ENCODE measurements around the gene CEP295NL.

Gene CEP295NL

DNA sequence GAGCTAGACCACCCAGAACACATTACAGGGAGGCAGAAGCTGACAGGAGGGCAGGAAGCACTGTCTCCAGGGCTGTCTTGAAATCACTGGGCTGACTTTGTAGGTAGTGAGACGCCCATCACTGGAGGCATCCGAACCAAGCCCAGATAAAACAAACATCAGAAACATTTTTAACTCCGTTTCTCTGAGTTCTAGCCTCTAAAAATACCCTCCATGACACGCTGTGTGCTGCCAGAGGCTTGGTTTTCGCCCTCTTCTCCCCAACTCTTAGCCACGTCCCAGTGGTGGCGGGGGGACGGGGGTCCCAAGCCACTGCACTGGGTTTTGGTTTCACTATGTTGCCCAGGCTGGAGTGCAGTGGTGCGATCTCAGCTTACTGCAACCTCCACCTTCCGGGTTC lies 1.2 kb downstream of the CEP295NL start:
- H3K4me3 Mint-ChIP-seq = no peak overlapping the region
- H3K4me1 Mint-ChIP-seq (ENCODE audit: low read depth) = peaks cover 17% of the 10 kb centered on the region
- H3K27ac Mint-ChIP-seq = no peak overlapping the region
- DNase-seq = no peak
- H3K9me3 Mint-ChIP-seq = no peaks in the 10 kb centered on the region
- H3K36me3 Mint-ChIP-seq (ENCODE audit: low read depth) = no peaks in the 10 kb centered on the region
- no peaks in the 10 kb centered on the region for H3K27me3 Mint-ChIP-seq

DNA sequence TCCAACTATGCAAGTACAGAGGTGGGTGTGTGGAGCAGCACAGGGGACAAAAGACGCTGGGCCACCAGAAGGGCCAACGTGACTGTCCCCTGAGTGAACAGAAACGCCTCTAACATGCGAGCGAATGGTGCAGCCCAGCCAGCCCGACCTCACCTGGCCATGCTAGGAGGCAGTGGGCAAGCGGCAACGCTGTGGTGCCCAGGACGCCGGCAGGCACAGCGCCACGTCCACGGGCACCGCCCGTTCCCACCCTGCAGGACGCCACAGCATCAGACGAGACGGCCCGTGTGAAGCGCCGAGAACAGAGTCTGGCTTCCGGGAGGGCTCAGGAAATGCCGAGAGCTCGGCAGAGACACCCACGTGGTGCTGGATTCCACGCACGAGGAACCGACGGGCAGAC lies 2.2 kb downstream of the CEP295NL start:
- peaks cover 17% of the 10 kb centered on the region for H3K4me1 Mint-ChIP-seq (ENCODE audit: low read depth)
- no peaks in the 10 kb centered on the region for H3K27me3 Mint-ChIP-seq
- H3K9me3 Mint-ChIP-seq = no peaks in the 10 kb centered on the region
- no peaks in the 10 kb centered on the region for H3K36me3 Mint-ChIP-seq (ENCODE audit: low read depth)
- no peak overlapping the region for H3K4me3 Mint-ChIP-seq
- no peak overlapping the region for H3K27ac Mint-ChIP-seq
- DNase-seq = no peak

DNA sequence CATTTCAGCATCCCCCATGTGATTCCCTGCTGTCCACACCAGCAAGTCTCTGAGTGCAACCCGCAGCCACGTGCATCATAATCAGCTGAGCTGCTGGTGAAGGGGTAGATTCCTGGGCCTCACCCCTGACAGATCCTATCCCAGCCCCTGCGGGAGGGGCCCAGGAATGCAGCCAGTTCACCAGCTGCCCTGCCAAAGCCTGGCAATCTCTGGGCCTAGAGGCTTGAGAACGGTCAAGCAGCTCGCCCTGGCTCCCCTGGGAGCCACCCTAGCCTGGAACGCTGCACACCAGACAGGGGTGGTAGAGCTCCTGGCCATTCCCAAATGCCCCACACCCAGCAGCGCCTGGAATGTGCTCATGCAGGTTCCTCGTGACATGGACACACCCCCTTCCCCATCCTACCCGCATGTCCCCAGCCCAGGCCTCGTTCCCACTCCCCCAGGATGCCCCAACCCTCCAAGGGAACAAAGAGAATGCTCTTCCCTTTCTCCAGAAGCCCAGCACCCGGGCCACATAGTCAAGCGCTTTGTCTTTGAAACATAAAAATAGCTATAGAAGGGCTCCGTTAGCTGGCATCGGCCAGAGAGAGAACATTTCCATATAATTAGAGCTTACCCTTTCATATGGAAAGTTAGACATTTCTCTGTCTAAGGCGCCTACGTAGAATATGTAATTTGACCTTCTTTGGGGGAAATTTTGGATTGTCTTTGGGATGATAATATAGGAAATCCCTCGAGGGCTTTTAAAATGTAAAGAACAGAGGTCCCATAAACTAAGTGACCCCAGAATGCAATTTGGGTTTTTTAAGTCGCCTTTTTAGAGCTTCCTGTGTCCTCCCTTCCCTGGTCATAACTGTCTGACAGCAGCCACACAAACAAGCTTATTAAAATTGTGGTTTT lies 3.4 kb downstream of the CEP295NL start:
- H3K4me1 Mint-ChIP-seq (ENCODE audit: low read depth) = peaks cover 17% of the 10 kb centered on the region
- no peak overlapping the region for H3K27ac Mint-ChIP-seq
- DNase-seq = no peak
- no peak overlapping the region for H3K4me3 Mint-ChIP-seq
- no peaks in the 10 kb centered on the region for H3K9me3 Mint-ChIP-seq
- no peaks in the 10 kb centered on the region for H3K36me3 Mint-ChIP-seq (ENCODE audit: low read depth)
- no peaks in the 10 kb centered on the region for H3K27me3 Mint-ChIP-seq

DNA sequence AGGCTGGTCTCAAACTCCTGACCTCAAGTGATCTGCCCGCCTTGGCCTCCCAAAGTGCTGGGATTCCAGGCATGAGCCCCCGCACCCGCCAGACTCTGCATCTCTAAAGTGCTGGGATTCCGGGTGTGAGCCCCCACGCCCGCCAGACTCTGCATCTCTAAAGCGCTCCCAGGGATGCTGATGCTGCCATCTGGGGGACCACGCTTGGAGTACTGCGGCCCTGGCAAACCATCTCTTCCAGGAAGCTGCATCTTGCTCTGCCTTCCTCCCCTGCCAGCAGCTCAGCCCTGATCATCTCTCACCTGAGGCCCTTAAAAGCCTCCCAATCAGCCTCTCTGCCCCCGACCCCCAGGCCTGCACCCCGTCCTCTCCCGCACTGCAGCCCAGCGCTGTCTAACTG lies 4.1 kb downstream of the CEP295NL start:
- no peak overlapping the region for H3K27ac Mint-ChIP-seq
- no peak overlapping the region for H3K4me3 Mint-ChIP-seq

DNA sequence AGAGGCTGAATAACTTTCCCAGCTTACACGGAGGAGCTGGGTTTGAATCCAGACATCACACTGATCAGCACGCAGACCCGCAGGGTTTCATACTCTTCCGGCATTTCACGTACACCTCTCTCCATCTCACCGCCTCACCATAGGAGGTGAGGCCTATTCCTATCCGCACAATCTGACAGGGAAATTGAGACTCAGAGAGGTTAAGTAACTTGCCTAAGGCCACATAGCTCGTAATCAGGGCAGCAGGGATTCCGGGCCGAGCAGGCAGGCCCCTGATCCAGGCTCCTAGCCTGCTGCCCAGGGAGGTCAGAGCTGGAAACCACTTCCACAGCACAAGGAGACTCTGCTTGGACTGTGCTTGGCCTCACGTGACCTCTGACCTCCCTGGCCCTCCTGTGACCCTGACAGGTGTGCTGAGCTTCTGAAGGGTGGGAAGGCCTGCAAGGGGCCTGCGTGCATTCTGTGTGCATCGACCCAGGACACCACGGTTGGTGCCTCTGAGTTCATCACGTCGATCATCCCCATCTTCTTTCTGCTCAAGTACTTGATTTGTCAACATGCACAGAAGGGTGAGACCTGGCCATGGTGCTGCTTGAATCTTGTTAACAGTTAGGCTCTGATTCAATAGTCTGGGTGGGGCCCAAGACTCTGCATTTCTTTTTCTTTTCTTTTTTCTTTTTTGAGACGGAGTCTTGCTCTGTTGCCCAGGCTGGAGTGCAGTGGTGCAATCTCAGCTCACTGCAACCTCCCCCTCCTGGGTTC lies 4.7 kb downstream of the CEP295NL start:
- H3K27me3 Mint-ChIP-seq = no peaks in the 10 kb centered on the region

More for the DNA sequence above, 4.1 kb downstream of the CEP295NL start:
- H3K27me3 Mint-ChIP-seq = no peaks in the 10 kb centered on the region
- no peaks in the 10 kb centered on the region for H3K9me3 Mint-ChIP-seq
- DNase-seq = no peak
- H3K4me1 Mint-ChIP-seq (ENCODE audit: low read depth) = peaks cover 15% of the 10 kb centered on the region
- H3K36me3 Mint-ChIP-seq (ENCODE audit: low read depth) = no peaks in the 10 kb centered on the region

DNA sequence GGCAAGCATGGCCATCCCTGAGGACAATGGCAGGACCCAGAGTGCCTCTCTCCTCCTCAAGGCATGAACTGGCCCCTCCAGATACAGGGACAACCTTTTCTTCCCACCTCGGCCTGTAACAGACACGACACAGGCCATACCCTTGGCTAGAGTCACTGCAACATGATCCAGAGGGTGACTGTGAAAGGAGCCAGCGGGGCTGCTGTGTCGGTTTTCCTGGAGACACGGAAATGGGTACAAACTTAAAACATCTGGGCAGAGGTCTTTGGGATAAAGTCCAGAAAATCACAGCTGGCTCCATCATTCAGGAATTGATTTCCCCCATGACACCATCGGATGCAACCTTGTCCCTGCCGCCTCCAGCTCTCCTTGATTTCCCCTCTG lies 5.3 kb downstream of the CEP295NL start:
- DNase-seq = no peak
- Mint-ChIP-seq H3K27me3 (no peaks in the 10 kb centered on the region), H3K4me1 (ENCODE audit: low read depth) (peaks cover 3% of the 10 kb centered on the region), H3K27ac (no peak overlapping the region), H3K4me3 (no peak overlapping the region), H3K9me3 (no peaks in the 10 kb centered on the region), H3K36me3 (ENCODE audit: low read depth) (no peaks in the 10 kb centered on the region)

More for the DNA sequence above, 4.7 kb downstream of the CEP295NL start:
- H3K9me3 Mint-ChIP-seq = no peaks in the 10 kb centered on the region
- no peak for DNase-seq
- H3K4me1 Mint-ChIP-seq (ENCODE audit: low read depth) = peaks cover 9% of the 10 kb centered on the region
- no peaks in the 10 kb centered on the region for H3K36me3 Mint-ChIP-seq (ENCODE audit: low read depth)
- H3K4me3 Mint-ChIP-seq = no peak overlapping the region
- no peak overlapping the region for H3K27ac Mint-ChIP-seq

DNA sequence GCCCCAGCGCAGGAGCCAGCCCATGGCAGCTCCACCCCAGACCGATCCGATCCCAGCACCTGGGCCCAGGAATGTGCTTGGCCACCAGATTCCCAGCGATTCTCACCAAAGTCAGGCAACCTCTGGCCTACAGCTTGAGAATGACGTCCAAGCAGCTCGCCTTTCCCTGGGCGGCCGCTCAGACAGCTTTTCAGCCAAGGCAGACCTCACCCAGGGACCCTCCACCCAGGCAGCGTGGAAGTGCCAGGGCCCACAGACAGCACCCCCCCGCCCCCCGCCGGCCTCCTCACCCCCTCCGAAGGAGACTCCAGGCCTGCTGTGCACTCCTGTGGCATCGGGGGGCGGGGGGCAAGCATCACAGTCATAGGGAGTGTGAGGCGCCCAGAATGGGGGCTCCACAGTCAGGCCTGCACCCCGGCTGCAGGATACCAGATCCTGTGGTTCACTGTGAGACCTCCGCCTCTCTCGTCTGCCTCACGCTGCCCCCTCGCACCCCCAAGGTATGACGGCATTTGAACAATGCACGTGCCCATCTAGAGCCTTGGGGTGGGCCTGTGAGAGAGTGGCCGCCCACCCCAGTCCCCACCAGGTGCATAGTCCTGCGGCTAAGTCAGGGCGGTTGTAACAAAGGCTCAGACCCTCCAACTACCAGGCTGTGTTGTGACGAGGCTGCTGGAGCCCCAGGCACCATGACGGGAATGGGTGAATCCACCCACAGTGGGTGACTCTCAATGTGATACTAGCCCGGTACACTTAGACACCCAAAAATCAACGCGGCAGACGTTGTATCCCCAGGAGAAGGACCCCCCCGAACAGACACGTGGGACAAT lies 6.0 kb downstream of the CEP295NL start:
- no peaks in the 10 kb centered on the region for H3K4me1 Mint-ChIP-seq (ENCODE audit: low read depth)
- no peaks in the 10 kb centered on the region for H3K9me3 Mint-ChIP-seq
- H3K4me3 Mint-ChIP-seq = no peak overlapping the region
- H3K27me3 Mint-ChIP-seq = no peaks in the 10 kb centered on the region
- H3K27ac Mint-ChIP-seq = no peak overlapping the region
- no peak for DNase-seq
- no peaks in the 10 kb centered on the region for H3K36me3 Mint-ChIP-seq (ENCODE audit: low read depth)

DNA sequence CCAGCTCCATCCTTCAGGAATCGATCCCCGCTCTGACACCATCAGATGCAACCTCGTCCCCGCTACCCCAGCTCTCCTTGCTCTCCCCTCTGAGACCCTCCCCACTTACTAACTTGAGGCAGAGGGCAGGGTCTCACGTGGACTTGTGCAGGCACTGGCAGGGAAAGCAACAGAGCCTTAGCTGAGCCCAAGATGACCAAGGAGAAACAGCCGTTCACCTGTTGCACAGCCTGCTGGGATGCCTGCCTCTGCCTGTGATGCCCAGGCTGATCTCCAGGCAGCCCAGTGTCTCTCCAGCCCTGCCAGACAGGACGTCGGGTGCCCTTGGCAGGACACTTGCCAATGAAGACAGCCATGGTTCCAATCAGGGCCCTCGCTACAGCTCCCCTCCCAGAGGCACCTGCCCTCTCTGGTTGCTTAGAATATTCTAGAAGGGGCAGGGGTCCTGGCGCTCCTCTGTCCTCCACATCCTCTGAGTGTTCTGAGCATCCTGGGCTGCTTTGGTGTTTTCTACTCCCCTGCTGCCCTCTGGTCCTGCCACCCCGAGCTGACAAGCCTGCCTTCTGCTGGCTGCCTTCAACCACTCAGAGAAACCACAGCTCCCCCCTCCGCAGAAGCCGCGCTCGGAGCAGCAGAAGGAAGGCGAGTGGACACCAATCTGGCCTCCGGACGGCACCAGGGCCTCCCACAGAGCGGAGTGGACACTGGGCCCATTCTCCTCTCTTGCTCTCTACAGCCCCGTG lies 6.7 kb downstream of the CEP295NL start:
- no peak for DNase-seq
- H3K36me3 Mint-ChIP-seq (ENCODE audit: low read depth) = no peaks in the 10 kb centered on the region
- H3K9me3 Mint-ChIP-seq = no peaks in the 10 kb centered on the region
- H3K27me3 Mint-ChIP-seq = no peaks in the 10 kb centered on the region
- H3K4me1 Mint-ChIP-seq (ENCODE audit: low read depth) = peaks cover 8% of the 10 kb centered on the region
- H3K27ac Mint-ChIP-seq = no peak overlapping the region
- H3K4me3 Mint-ChIP-seq = no peak overlapping the region

DNA sequence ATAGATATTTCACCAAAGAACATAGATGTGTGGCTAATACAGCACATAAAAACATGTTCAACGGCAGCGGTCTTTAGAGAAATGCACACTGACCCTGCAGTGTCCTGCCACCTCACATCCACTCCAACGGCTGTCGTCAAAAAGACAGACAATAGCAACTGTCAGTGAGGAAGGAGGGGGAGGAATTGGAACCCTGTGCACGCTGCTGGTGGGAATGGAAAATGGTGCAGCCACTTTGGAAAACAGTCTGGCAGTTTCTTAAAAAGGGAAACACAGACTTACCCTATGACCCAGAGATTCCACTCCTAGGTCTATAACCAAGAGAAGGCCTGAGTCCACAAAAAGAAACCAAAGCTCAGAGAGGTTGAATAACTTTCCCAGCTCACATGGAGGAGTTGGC lies 7.7 kb downstream of the CEP295NL start:
- H3K27ac Mint-ChIP-seq = no peak overlapping the region
- no peaks in the 10 kb centered on the region for H3K36me3 Mint-ChIP-seq (ENCODE audit: low read depth)
- no peaks in the 10 kb centered on the region for H3K9me3 Mint-ChIP-seq
- H3K27me3 Mint-ChIP-seq = no peaks in the 10 kb centered on the region
- H3K4me3 Mint-ChIP-seq = no peak overlapping the region
- DNase-seq = no peak
- peaks cover 17% of the 10 kb centered on the region for H3K4me1 Mint-ChIP-seq (ENCODE audit: low read depth)

DNA sequence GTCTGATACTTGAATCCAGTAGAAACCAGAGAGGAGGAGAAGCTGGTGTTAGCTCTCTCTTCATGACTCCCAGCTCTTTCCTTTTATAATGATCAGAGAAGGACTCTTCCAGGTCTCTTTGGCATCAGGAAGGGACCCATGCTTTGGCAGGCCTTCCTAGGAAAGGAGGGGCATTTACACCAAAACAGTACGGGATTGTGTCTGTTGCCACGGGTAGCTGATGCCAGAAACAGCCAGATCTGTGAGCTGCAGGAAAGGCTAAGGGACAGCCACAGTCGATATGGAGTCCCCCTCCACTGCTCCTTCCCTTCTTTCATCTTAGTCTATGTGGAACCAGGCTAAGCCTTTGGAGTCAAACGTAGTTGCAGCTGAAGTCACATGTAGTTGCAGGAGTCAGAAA lies 9.3 kb downstream of the CEP295NL start:
- Mint-ChIP-seq H3K36me3 (ENCODE audit: low read depth) (no peaks in the 10 kb centered on the region), H3K4me1 (ENCODE audit: low read depth) (peaks cover 30% of the 10 kb centered on the region), H3K27me3 (no peaks in the 10 kb centered on the region), H3K27ac (no peak overlapping the region), H3K4me3 (no peak overlapping the region), H3K9me3 (no peaks in the 10 kb centered on the region)
- DNase-seq = no peak

DNA sequence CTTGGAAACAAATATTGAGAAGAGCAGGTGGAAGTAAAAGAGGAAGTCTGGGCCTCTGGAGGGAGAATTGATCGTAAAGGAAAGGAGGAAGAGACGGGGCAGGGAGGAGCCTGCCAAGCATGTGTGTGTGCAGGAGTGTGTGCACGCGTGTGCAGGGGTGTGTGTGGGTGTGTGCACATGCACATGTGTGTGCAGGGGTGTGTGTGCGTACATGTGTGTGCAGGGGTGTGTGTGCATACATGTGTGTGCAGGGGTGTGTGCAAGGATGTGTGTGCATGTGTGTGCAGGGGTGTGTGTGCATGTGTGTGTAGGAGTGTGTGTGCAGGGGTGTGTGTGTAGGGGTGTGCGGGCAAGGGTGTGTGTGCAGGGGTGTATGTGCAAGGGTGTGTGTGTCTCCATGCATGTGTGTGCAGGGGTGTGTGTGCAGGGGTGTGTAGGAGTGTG lies 10.0 kb downstream of the CEP295NL start:
- Mint-ChIP-seq H3K9me3 (no peaks in the 10 kb centered on the region), H3K27ac (no peak overlapping the region), H3K4me3 (no peak overlapping the region), H3K27me3 (no peaks in the 10 kb centered on the region), H3K36me3 (ENCODE audit: low read depth) (no peaks in the 10 kb centered on the region), H3K4me1 (ENCODE audit: low read depth) (peaks cover 32% of the 10 kb centered on the region)
- DNase-seq = no peak

DNA sequence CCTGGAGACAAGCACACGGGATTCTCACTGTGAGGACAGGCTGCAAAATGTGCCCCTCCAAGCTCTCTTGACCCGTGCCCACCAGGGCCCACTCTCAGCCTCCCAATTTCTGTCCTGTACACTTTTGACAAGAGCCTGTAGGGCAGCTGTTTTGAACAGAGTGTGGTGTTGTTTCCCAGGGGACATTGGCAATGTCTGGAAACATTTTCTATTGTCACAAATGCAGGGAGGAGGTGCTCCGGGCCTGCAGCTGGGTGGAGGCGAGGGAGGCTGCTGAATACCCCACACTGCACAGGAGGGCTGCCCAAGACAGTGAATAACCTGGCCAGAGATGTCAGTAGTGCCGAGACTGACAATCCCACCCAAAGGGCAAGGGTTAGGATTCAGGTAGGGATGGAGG lies 10.5 kb downstream of the CEP295NL start:
- Mint-ChIP-seq H3K27me3 (no peaks in the 10 kb centered on the region), H3K4me3 (no peak overlapping the region), H3K9me3 (no peaks in the 10 kb centered on the region), H3K36me3 (ENCODE audit: low read depth) (no peaks in the 10 kb centered on the region), H3K27ac (no peak overlapping the region), H3K4me1 (ENCODE audit: low read depth) (peaks cover 32% of the 10 kb centered on the region)
- DNase-seq = no peak

DNA sequence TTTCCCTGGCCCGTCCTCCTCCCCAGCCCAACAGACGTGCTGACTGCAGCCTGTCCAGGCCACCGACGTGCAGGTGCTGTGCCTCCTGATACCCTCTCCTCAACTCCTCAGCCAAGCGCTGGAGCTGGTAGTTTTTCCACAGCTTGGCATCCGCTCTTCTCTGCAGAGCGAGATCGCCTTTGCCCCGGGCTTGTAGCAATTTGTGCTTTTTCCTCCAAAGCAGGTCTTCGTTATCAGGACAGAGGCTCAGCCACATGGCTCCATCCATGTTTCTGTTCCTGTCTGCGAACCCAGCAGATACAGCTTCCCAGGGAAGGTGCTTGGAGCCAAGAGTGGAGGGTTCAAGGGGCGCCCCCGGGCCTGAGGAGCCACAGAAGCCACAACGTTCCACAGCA lies 10.9 kb downstream of the CEP295NL start:
- Mint-ChIP-seq H3K4me1 (ENCODE audit: low read depth) (peaks cover 32% of the 10 kb centered on the region), H3K36me3 (ENCODE audit: low read depth) (no peaks in the 10 kb centered on the region), H3K9me3 (no peaks in the 10 kb centered on the region), H3K4me3 (no peak overlapping the region), H3K27ac (no peak overlapping the region), H3K27me3 (no peaks in the 10 kb centered on the region)
- DNase-seq = no peak
